RKO (cell line): ENCODE results near the gene IL32.

ENCODE experiments used
- DNase-seq: peaks from one replicate; pipeline ENCODE4 v3.0.0-alpha.2; 2016; ENCODE audit warnings: low spot score

The IL32 gene, protein sequence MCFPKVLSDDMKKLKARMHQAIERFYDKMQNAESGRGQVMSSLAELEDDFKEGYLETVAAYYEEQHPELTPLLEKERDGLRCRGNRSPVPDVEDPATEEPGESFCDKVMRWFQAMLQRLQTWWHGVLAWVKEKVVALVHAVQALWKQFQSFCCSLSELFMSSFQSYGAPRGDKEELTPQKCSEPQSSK

DNA sequence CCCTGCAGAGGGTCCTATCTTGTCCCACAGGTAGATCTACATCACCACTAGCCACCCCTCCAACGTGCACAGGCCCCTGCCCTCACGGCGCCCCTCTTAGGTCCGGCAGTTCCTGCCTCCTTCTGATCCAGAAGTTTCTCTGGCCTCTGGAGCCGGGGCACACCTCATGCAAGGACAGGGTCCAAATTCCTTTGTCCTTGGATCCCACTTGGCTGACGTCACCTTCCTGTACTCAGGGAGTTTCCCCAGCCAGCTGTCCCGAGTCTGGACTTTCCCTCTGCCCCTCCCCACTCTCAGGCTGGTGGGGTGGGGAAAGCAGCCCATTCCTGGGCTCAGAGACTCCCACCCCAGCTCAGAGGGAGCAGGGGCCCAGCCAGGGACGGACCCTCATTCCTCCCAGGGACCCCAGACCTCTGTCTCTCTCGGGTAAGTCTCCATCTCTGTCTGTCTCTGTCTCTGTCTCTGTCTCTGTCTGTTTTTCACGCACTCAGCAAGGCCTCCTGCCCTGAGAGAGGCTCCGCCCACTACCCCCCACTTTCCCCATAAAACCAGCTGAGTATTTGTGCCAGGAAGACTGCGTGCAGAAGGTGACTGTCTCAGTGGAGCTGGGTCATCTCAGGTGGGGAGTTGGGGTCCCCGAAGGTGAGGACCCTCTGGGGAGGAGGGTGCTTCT is at the start of gene IL32:
Gene IL32, plus strand, starts transcription at position 572 of the 673 bp plus-strand sequence. CDS start 172 bp downstream, outside the sequence.
- DNase-seq = peak; percentile 66

DNA sequence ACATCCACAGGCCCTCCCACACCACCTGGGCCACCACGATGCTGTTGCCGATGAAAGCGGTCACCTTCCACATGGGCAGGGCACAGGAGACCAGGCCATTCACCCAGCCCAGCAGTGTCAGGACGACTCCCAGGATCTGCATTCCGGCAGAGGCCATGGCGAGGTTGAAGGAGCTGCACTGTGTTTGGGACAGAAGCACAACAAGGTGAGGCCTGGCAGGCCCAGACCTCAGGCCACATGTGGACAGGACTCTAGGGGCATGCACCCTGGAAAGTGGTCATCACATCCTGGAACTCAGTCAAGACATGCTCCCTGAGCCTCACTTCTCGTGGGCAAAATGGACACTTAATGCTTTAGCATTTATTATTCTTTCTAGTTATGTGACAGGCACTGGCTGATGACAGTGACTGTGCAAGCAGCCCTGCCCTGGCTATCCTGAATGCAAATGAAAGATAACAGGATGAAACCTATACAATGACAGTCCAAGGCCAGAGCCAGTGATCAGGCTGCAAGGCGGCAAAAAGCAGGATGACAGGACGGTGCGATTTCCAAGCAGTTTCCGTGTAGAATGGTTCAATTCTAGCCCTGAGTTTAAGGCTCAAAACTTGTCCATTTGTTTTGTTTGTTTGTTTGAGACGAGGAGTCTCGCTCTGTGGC is 49.4 kb upstream of the IL32 start:
- no peak for DNase-seq

DNA sequence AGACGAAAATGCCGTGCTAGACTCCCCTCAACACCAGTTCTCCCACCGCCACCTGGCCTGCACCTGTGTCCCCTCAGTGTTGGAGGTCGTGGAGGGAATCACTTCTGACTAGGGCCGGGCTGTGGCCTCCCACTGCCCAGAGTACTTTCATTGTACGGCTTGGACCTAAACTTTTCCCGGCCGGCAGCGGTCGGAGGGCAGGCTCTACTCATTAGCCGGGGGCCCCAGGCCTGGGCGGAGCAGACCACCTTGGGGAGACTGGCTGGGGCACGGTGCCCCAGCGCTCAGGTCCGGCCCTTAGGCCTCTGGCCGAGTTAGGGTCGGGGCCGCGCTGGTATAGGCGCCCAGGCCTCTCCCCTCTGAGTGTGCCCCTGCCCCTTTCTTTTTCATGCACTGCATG is 48.1 kb upstream of the IL32 start:
- DNase-seq = no peak

DNA sequence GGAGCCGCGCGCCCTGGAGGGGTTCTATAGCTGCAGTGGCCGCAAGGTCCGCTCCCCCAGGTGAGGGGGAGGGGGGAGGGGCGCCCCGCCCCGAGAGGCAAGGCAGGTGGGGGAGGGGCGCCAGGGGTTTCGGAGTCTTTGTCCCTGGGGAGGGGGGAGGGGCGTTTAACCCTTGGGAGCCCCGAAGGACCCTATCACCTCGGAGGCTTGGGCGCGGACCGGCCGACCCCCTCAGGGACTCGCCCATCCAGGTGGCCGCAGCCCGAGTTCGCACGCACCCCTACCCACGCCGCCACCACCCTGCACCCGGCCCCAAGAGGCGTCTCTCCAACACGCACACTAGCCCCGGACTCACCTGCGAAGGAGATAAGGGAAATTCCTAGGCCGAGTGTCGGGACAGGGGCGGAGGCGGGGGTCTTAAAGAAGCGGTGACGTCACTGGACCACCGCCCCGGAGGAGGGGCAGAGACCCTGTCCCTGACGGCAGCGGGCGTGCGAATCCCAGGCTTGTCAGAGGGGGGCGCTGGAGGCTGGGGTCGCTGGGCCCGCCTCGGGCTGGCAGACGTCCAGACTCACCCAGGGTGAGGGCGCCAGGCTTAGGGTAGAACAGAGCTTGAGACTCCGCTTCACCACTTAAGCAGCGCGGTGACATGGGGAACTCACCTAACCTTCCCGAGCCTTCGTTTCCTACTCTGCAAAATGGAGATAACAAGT is 47.5 kb upstream of the IL32 start, which contains the start of gene CLDN6:
Gene CLDN6, minus strand, starts transcription at position 390 of the 713 bp plus-strand sequence. CDS start 2,162 bp downstream, outside the sequence.
- DNase-seq = no peak

DNA sequence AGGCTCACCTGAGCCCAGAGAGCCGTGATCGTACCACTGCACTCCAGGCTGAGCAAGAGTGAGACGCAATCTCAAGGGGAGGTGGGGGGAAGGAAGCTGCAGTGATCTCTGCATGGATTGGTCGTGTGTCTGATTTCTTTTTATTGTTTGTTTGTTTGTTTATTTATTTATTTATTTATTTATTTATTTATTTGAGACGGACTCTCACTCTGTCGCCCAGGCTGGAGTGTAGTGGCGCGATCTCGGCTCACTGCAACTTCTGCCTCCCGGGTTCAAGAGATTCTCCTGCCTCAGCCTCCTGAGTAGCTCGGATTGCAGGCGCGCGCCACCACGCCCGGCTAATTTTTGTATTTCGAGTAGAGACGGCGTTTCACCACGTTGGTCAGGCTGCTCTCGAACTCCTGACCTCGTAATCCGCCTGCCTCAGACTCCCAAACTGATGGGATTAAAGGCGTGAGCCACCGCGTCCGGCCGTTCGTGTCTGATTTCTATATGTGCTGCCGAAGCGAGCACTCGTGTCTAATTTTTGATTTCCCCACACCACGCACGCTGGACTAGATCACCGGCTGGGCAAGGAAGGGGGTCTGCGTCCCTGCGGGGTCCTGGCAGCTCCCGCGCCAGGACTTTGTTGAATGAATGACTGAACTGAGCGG is 45.7 kb upstream of the IL32 start:
- DNase-seq = no peak

DNA sequence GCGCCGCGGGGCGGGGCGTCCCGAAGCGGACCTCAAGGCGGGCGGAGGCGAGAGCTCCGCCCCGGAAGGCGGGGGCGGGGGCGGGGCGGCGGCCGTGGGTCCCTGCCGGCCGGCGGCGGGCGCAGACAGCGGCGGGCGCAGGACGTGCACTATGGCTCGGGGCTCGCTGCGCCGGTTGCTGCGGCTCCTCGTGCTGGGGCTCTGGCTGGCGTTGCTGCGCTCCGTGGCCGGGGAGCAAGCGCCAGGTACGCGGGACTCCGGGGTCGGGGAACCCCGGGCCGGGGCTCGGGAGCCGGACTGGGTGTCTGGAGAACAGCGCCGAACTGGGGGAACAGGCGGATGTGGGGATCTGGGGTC is 45.2 kb upstream of the IL32 start, which contains the start of gene TNFRSF12A:
Gene TNFRSF12A, plus strand, starts transcription at position 122 of the 357 bp plus-strand sequence. Its CDS starts 30 bp downstream, at position 152.
- DNase-seq = peak; percentile 90

DNA sequence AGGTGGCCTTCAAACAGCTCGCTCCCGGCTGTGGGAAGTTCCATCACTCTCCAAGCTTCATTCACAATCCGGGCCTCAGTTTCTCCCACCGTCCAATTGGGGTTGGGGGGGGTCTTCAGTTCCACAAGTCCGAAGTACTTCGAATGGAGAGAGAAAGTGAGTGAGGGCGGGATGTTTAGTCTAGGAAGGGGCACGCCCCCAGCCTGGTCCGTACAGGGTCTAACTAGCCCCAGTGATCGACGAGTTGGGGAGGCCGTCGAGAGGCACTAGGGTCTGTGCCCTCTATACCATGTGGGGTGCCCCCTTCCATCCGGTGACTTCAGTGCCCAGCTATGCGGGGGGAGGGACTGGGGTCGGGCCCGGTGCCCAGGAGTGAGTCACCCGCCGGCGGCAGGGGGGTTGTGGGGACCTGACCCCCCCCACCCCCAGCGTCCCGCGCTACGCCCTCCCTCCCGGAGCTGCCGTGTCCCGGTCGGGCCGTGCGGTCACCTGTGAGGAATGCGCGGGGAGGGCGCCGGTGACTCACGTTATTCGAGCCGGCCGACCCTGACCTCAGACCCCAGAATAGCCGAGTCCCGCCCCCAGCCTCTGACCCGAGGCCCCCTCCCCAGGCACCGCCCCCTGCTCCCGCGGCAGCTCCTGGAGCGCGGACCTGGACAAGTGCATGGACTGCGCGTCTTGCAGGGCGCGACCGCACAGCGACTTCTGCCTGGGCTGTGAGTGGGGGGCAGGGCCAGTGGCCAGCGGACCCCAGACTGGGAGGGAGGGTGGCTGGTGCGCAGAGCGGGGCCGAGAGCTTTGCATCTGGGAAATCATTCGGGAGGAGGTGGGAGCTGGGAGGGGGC is 44.6 kb upstream of the IL32 start:
- peak; percentile 97 for DNase-seq

DNA sequence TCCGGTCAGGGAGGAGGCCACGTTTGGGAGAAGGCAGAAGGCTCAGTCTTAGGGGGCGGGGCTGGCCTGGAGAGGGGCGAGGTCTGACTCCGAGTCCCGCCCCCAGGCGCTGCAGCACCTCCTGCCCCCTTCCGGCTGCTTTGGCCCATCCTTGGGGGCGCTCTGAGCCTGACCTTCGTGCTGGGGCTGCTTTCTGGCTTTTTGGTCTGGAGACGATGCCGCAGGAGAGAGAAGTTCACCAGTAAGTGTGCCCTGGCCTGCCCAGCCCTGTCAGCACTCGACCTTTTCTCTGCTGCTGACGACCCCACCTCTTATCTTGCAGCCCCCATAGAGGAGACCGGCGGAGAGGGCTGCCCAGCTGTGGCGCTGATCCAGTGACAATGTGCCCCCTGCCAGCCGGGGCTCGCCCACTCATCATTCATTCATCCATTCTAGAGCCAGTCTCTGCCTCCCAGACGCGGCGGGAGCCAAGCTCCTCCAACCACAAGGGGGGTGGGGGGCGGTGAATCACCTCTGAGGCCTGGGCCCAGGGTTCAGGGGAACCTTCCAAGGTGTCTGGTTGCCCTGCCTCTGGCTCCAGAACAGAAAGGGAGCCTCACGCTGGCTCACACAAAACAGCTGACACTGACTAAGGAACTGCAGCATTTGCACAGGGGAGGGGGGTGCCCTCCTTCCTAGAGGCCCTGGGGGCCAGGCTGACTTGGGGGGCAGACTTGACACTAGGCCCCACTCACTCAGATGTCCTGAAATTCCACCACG is 43.8 kb upstream of the IL32 start:
- DNase-seq = peak; percentile 98

DNA sequence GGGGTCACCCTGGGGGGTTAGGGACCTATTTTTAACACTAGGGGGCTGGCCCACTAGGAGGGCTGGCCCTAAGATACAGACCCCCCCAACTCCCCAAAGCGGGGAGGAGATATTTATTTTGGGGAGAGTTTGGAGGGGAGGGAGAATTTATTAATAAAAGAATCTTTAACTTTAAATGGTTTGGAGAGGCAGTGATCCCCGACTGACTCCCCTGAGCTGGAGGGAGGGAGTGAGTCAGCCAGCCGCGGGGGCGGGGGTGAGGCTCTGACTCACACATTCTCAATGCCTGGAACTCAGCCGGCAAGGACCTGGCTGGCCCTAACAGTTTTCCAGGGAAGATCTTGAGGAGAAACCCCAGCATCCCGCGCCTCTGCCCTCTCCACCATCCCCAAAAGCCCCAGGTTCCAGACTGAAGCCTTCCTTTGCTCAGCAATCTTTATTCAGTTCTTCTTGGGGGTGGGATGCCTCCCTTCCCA is 43.2 kb upstream of the IL32 start:
- peak; percentile 95 for DNase-seq

DNA sequence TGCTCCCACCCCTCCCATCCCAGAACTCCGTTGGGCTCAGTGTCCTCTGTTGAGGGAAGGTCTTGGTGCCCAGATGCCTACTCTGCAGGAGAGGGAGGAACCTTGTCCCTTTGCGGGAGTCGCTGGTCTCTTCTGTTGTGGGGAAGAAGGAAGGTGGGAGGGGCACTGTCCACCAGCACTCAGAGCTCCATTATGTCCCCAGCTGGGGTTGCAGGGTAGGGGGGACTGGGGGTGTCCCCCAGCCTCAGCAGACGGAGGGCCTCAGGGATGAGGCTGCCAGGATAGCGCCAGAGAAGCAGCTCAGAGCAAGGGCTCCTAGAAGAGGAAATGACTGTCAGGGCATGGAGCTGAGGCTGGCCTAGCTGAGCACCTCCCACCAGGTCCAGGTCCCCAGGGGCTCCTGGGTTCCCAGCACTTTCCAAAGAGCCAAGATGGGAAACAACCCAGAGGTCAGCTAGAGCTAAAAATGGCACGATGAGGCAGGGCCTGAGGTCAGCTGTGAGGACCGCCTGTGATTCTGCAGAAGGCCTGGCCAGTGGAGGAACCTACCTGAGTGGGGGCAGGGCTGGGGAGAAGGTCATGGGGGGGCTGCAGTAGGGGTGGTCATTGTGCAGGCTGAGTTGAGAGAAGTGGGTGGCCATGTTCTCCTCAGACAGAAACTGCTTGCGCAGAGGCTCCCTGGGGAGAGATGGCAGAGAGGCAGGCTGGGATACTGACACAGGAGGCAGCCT is 42.6 kb upstream of the IL32 start:
- no peak for DNase-seq

DNA sequence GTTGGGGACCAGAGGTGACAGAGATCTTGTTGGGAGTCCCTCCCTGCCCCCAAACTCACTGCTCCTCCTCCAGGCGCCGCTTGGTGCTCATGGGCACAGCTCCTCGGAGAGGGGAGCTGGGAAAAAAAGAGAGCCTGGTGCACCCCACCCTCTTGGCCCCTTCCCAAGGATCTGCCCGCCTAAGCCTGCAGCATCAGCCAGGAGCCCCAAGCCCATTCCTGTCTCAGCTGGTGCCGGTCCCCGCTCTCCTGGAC is 42.1 kb upstream of the IL32 start:
- peak; percentile 92 for DNase-seq

DNA sequence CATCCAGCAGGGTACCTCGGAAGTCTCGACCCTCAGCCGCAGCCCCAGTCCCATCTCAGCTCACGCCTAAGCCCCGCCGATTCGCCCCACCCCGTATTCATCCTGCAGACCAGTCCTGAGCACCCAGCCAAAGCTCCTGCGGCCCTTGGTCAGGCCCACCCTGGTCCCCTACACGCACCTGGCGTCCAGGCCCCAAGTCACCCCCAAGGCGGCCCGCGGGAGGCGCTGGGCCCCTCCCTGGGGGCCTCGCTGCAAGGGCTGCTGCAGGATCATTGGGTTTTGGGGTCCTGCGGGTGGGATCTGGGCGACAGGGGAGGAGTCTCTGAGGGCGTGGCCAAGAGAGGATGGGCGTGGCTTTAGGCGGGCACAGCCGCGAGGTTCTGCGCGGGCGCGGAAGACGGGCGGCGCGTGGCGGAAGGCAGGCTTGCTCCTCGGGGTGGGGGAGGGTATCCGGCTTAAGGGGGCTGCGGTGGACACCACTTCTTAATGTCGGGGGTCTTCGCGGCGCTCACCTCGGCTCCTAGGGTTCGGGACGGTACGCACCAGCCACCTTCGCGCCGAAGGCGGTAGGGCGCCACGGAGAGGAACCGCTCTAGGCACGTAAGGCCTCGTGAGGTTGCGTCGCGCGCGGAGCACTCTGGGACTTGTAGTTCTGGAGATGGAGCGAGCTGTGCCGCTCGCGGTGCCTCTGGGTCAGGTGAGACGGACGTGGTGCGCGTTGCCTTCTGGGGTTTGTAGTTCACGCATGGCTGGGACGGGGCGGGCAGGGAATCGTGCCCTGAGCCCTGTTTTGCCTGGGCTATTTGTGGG is 41.6 kb upstream of the IL32 start, which contains the start of the genes HCFC1R1 and THOC6:
Gene HCFC1R1, minus strand, starts transcription at position 274 of the 810 bp plus-strand sequence. Its CDS starts 1 bp downstream, at position 273.
Gene THOC6, plus strand, starts transcription at position 367 of the 810 bp plus-strand sequence. Its CDS starts 292 bp downstream, at position 659.
- peak; percentile 99 for DNase-seq

DNA sequence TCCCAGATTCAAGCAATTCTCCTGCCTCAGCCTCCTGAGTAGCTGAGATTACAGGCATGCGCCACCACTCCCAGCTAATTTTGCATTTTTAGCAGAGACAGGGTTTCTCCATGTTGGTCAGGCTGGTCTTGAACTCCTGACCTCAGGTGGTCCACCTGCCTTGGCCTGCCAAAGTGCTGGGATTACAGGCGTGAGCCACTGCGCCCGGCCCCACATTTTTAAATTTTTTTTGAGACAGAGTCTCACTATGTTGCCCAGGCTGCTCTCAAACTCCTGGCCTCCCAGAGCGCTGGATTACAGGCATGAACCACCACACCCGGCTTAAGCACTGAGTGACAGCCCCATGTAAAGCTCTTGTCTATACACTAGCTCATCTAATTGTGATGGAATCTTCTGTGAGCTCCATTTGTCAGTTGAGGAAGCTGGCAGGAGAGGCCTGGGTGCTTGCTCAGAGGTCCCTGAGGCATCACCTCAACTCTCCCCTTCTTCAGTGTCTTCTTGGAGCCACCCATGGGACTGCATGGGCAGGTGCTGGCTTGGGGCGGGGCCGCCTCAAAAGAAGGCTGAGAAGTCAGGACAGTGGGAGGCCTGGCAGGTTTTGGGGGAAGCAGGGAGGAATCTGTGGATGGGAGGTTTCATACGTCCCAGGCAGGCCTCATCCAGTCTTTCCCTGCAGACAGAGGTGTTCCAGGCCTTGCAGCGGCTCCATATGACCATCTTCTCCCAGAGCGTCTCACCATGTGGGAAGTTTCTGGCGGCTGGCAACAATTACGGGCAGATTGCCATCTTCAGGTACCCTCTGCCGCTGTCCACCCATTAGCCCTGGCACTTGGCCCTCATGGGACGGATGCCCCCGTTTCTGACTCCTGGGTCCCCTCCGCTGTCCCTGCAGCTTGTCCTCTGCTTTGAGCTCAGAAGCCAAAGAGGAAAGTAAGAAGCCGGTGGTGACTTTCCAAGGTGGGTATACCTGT is 40.1 kb upstream of the IL32 start:
- no peak for DNase-seq

DNA sequence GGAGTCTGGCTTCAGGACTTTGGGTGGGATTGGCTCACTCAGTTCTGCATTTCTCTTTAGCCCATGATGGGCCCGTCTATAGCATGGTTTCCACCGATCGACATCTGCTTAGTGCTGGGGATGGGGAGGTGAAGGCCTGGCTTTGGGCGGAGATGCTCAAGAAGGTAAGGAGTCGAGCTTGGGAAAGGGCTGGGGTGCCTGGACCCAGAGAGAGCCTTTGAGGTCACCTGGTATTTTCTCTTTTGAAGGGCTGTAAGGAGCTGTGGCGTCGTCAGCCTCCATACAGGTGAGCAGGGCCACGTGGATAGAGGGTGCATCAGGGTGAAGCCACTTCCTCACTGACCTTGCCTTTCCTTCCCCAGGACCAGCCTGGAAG is 39.4 kb upstream of the IL32 start:
- no peak for DNase-seq

DNA sequence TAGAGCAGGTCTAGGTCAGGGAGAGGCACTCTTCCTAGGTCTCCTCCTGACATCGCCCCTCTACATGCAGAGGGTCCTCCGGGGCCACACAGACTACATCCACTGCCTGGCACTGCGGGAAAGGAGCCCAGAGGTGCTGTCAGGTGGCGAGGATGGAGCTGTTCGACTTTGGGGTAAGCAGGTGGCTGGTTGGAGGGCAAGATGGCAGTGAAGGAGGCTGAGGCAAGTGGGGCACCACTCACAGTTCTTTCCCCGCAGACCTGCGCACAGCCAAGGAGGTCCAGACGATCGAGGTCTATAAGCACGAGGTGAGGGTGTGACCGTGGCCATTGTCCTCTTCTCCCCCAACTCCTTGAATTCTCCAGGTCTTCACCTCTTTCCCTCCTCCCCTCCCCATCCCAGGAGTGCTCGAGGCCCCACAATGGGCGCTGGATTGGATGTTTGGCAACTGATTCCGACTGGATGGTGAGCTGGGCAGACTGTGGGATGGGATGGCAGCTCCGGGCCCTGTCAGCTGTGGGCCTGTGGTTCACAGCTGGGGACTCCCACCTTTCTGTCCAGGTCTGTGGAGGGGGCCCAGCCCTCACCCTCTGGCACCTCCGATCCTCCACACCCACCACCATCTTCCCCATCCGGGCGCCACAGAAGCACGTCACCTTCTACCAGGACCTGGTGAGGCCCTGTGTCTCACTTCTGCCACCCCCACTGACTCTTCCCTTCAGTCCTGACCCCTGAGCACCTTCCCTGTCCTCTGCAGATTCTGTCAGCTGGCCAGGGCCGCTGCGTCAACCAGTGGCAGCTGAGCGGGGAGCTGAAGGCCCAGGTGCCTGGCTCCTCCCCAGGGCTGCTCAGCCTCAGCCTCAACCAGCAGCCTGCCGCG is 38.6 kb upstream of the IL32 start:
- no peak for DNase-seq

DNA sequence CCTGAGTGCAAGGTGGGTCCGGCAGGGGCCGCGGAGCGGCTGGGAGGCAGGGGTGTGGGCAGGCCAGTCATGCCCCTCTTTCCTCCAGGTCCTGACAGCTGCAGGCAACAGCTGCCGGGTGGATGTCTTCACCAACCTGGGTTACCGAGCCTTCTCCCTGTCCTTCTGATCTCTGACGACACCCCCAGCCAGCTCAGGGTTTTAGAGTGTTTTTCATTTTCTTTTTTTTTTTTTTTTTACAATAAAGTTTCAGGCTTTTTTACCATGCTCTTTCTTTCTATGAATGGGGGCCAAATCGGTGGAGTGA is 38.0 kb upstream of the IL32 start:
- DNase-seq = no peak
